ENCODE results near the gene BANF2. TPM values are rescaled to one million over a fixed set of nuclear protein-coding genes. Genes with fewer than 3 reads are reported as not detected.

The BANF2 gene
- polyA plus RNA-seq, 1 of the 3 experiments (the other 2 are of a cell fraction), result not detected

GRCh38 chr20:17654649-17655285, 45.0 kb upstream of the BANF2 start:
- peaks cover 87% of the 10 kb centered on the region for H3K79me2 ChIP-seq (ENCODE audit: insufficient read depth)
- peaks cover 20% of the 10 kb centered on the region for H3F3A ChIP-seq (replicated peaks; ENCODE audit: insufficient read depth)
- peaks cover 8 to 30% of the 10 kb centered on the region in 2 experiments for H3K36me3 ChIP-seq (replicated peaks in 1 of 2; ENCODE audit: control insufficient read depth in 1 of 2, insufficient read depth in 2 of 2, low read length in 1 of 2)
- H3K4me3 ChIP-seq (ENCODE audit: low read depth in 2 of 2, low read length in 1 of 2), result no peak overlapping the region; a peak in 1 of 4 replicates
- H3K9me3 ChIP-seq, result no peaks in the 10 kb centered on the region
- H3K27me3 ChIP-seq (ENCODE audit: insufficient read depth), result no peaks in the 10 kb centered on the region
- H3K4me1 ChIP-seq (ENCODE audit: control insufficient read depth in 1 of 2, insufficient read depth in 2 of 2, low read depth in 1 of 2, low read length in 1 of 2), result peaks cover 3 to 13% of the 10 kb centered on the region in 2 experiments; a peak in 2 of 4 replicates
- peak; percentile 52 for DNase-seq
- H3K9ac ChIP-seq, result no peak overlapping the region
- H3K27ac ChIP-seq (ENCODE audit: low read depth in 2 of 2, low read length in 1 of 2), result peak overlapping the region in 1 of 2 experiments; percentile 28; a peak in 1 of 4 replicates
- CTCF ChIA-PET, result interaction anchor here (0.6 to 1.6 kb wide), 6 partner anchors 10 to 925 kb away, joined by 3 to 5 read pairs (median 3); no protein-coding TSS in a partner anchor
- H3K4me2 ChIP-seq, result no peak overlapping the region
- POLR2A ChIA-PET, result no interaction called here
- TF ChIP-seq FOSL2 (IDR thresholded peaks at IDR 0.05; ENCODE audit: borderline replicate concordance, low read depth) (no peak), EP300 (IDR thresholded peaks at IDR 0.05; ENCODE audit: borderline replicate concordance in 1 of 2, low read depth in 1 of 2, low read length in 1 of 2) (no peak), USF2 (IDR thresholded peaks at IDR 0.05; ENCODE audit: borderline replicate concordance, low read depth, low read length) (no peak), CTCF (IDR thresholded peaks at IDR 0.05) (peak; percentile 85), RAD21 (IDR thresholded peaks at IDR 0.05; ENCODE audit: low read length) (peak; percentile 37), SMC3 (IDR thresholded peaks at IDR 0.05; ENCODE audit: low read depth, low read length) (peak; percentile 22; the same call in 1 of the 2 replicates)
- H2AFZ ChIP-seq (ENCODE audit: low read depth), result no peak overlapping the region
- peaks cover 61% of the 10 kb centered on the region for H4K20me1 ChIP-seq (ENCODE audit: insufficient read depth)
- WGBS (ENCODE audit: low lambda C conversion rate), result 69% methylated on average over 7 of the region's 7 CpGs
- H3K9me2 ChIP-seq, result no peaks in the 10 kb centered on the region

- no peak for TF ChIP-seq RAD21 (IDR thresholded peaks at IDR 0.05; ENCODE audit: low read length)
- no peak for TF ChIP-seq USF1 (IDR thresholded peaks at IDR 0.05; ENCODE audit: borderline replicate concordance, low read depth)
- TF ChIP-seq RFX5 (IDR thresholded peaks at IDR 0.05; ENCODE audit: low read length), result no peak
These were observed 44.5 kb upstream of the BANF2 start for GRCh38 chr20:17655286-17655651.

More at GRCh38 chr20:17655286-17655651, 44.5 kb upstream of the BANF2 start:
- DNase-seq, result peak; percentile 5
- H3K27me3 ChIP-seq (ENCODE audit: insufficient read depth), result no peaks in the 10 kb centered on the region
- H3K27ac ChIP-seq (ENCODE audit: low read depth in 2 of 2, low read length in 1 of 2), result peak overlapping the region in 1 of 2 experiments; percentile 28; a peak in 2 of 4 replicates
- H3K79me2 ChIP-seq (ENCODE audit: insufficient read depth), result peaks cover 87% of the 10 kb centered on the region
- CTCF ChIA-PET, result interaction anchor here (0.9 to 1.6 kb wide), 5 partner anchors 10 to 26 kb away, joined by 3 to 5 read pairs (median 3); no protein-coding TSS in a partner anchor
- peaks cover 2 to 13% of the 10 kb centered on the region in 2 experiments; a peak in 2 of 4 replicates for H3K4me1 ChIP-seq (ENCODE audit: control insufficient read depth in 1 of 2, insufficient read depth in 2 of 2, low read depth in 1 of 2, low read length in 1 of 2)
- no peak overlapping the region for H3K4me2 ChIP-seq
- H2AFZ ChIP-seq (ENCODE audit: low read depth), result no peak overlapping the region
- POLR2A ChIA-PET, result no interaction called here
- WGBS (ENCODE audit: low lambda C conversion rate), result 85% methylated on average over 7 of the region's 7 CpGs
- no peaks in the 10 kb centered on the region for H3K9me3 ChIP-seq
- H3K9ac ChIP-seq, result no peak overlapping the region
- no peak overlapping the region for H3K4me3 ChIP-seq (ENCODE audit: low read depth in 2 of 2, low read length in 1 of 2)
- H3K36me3 ChIP-seq (replicated peaks in 1 of 2; ENCODE audit: control insufficient read depth in 1 of 2, insufficient read depth in 2 of 2, low read length in 1 of 2), result peaks cover 8 to 34% of the 10 kb centered on the region in 2 experiments
- H4K20me1 ChIP-seq (ENCODE audit: insufficient read depth), result peaks cover 56% of the 10 kb centered on the region
- H3F3A ChIP-seq (replicated peaks; ENCODE audit: insufficient read depth), result peaks cover 20% of the 10 kb centered on the region
- H3K9me2 ChIP-seq, result no peaks in the 10 kb centered on the region
